Measurements from ENCODE around the gene SLAMF7. TPM values are rescaled to one million over a fixed set of nuclear protein-coding genes. Genes with fewer than 3 reads are reported as not detected.

SLAMF7 gene
- total RNA-seq, 1 donor from 2014 or later: 60.1 TPM

DNA sequence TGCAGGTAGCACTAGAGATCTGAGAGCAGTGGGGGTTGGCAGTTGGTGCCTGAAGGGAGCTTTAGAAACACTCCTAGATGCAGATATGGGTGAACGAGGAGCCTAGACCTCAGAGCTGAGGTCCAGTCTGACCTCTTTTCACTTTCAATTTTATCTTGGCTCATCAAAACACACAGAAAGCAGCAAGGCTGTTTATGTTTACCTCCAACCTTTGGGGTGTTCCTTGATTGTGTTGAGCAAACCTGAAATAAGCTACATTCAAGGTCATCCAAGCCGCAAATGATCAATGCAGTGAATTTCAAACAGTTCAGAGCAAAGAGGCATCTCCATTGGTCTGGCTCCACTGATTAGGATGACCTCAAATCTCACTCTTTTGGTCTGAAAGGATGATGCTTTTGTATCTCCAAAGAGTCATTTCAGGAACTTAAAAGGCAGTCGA is 58.2 kb downstream of the SLAMF7 start:
- intact Hi-C loops (cut with micrococcal nuclease): loop anchor here (5.0 kb wide), 1 partner anchor 55 kb away; no protein-coding TSS in a partner anchor

DNA sequence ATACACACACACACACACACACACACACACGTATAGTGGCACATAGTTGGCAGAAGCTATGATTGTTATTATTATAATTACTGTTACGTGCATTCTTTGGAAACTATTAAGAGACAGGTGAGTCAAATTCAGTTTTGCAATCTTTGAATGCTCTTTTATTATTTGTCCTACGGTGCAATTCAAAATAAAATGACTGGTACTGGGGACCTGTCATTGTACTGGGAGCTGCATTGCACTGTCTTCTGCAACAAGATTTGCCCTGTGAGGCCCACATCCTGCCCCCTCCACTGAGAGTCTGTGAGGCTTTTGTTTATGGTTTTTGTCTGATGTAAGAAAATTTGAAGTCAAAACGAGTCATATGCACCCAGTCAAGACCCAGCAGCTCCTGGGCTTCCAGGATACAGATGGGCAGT is 58.8 kb downstream of the SLAMF7 start:
- intact Hi-C loops (cut with micrococcal nuclease): loop anchor here (2.0 to 5.0 kb wide), 2 partner anchors 15 to 56 kb away; no protein-coding TSS in a partner anchor

- intact Hi-C loops (cut with micrococcal nuclease): loop anchor here (2.0 to 5.0 kb wide), 2 partner anchors 14 to 56 kb away; no protein-coding TSS in a partner anchor
These were observed 59.4 kb downstream of the SLAMF7 start for GRCh38 chr1:160798439-160798838.

- intact Hi-C loops (cut with micrococcal nuclease): loop anchor here (2.0 to 5.0 kb wide), 2 partner anchors 13 to 57 kb away; no protein-coding TSS in a partner anchor
These were observed 60.6 kb downstream of the SLAMF7 start for GRCh38 chr1:160799641-160800040.

DNA sequence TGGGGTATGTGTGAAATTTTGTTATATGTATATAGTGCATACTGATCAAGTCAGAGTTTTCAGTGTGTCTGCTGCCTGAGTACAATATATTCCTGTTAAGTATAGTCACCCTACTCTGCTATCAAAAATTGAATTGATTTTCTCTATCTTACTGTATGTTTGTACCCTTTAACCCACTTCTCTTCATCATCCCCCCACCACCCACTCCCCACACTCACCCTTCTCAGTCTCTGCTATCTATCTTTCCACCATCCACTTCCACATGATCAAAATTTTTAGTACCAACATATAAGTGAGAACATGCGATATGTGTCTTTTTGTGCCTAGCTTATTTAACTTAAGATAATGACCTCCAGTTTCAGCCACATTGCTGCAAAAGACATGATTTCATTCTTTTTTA is 61.1 kb downstream of the SLAMF7 start:
- intact Hi-C loops (cut with micrococcal nuclease): no loop called here

GRCh38 chr1:160800645-160801408 is 61.8 kb downstream of the SLAMF7 start:
- intact Hi-C loops (cut with micrococcal nuclease): loop anchor here (1.0 kb wide), 1 partner anchor 19 kb away; no protein-coding TSS in a partner anchor

GRCh38 chr1:160801836-160802580 is 63.0 kb downstream of the SLAMF7 start:
- intact Hi-C loops (cut with micrococcal nuclease): loop anchor here (1.0 kb wide), 1 partner anchor 20 kb away; no protein-coding TSS in a partner anchor

Other genes starting within 250 kb of the SLAMF7 start
- 34.0 and 35.2 TPM in 2 replicates for gene SLAMF6, start 216.0 kb upstream of the SLAMF7 start, total RNA-seq
- 21.1 and 25.4 TPM in 2 replicates for gene CD84, start 159.8 kb upstream of the SLAMF7 start, total RNA-seq
- 126 and 127 TPM in 2 replicates for gene SLAMF1, start 92.2 kb upstream of the SLAMF7 start, total RNA-seq
- gene CD48, start 27.4 kb upstream of the SLAMF7 start, total RNA-seq: 228 and 235 TPM in 2 replicates
- 3.0 and 3.9 TPM in 2 replicates for gene LY9, start 56.9 kb downstream of the SLAMF7 start, total RNA-seq
- 1.9 and 2.2 TPM in 2 replicates for gene CD244, start 123.6 kb downstream of the SLAMF7 start, total RNA-seq
- not detected in 2 replicates for gene ITLN1, start 145.9 kb downstream of the SLAMF7 start, total RNA-seq
- gene ITLN2, start 215.6 kb downstream of the SLAMF7 start, total RNA-seq: not detected in 2 replicates

Measured in T-helper 1 cell treated with Interleukin-12 subunit alpha and Interleukin-12 subunit beta and Interleukin-4 antibody, amounts not matched to agents 30 ng/mL and 1 ng/mL, for 36 hours (primary cell).